M059J (cell line): ENCODE results near the gene B2M. TPM values are rescaled to one million over a fixed set of nuclear protein-coding genes. Genes with fewer than 3 reads are reported as not detected.
"Not testable (repeated sequence)": the region's sequence is repeated elsewhere in the genome, so short reads cannot be mapped to it uniquely, and the experiment has no call there.

Experiments used
- DNase-seq: peaks from one replicate; pipeline ENCODE4 v3.0.0-alpha.2; 2012; ENCODE audit warnings: low read depth
- total RNA-seq: library from RNA; depleted of rRNA; stranded (reverse); fragments of >200 nt; shearing (Covaris generic); gene quantifications from 2 replicates; pipeline ENCODE4 v1.2.3, GENCODE V29; 2014

Gene B2M
- total RNA-seq, 1 experiment from 2014 or later: 13,654 TPM

DNA sequence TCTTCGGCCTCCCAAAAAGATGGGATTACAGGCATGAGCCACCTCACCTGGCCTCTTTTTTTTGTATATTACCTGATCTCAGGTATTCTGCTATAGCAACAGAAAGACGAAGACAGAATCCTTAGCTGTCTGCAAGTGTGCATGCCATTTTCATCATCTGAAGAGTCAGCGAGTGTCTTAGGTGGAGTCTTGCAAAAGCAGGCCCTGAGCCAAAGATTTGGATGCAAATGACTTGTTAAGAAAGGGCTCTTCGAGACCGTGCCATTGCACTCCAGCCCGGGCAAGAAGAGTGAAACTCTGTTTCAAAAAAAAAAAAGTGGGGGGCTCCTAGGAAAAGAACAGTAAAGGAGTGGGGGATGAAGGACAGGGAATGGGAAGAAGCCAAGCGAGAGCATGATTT lies 14.8 kb downstream of the B2M start:
- no peak for DNase-seq

- peak; percentile 96 for DNase-seq
Observed at GRCh38 chr15:44726568-44727484, 15.5 kb downstream of the B2M start.

DNA sequence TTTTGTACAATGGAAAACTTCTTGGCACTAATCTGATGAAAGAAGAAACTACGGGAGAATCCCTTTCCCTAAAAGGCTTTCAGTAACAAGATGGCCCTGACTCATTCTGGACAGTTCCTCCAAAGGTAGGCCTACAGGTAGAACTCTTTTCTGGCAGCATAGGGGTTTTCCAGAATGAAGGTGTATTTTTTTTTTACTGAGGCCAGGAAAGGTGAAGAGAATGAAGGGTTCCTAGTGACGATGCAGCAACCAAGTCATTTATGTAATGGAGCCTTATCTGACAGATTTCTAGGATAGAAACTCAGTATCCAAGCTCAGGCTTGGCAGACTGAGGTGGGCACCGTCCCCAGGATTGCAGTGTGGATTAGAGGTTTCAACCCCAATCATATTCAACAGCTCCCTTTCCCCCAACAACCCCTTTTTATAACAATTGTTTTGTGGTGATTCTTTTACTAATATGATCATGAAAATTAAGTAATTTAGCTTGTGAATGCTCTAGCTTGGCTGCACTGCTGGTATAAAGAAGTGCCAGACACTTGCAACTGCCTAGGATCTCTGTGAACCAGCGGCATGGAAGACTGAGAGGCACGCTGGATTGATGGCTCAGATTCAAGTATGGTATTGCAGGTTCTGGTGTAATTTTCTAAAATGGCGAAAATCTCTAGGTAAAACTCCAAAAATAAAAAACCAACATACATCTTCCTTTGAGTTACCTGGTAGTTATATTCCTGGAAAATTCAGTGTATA lies 16.3 kb downstream of the B2M start:
- no peak for DNase-seq

DNA sequence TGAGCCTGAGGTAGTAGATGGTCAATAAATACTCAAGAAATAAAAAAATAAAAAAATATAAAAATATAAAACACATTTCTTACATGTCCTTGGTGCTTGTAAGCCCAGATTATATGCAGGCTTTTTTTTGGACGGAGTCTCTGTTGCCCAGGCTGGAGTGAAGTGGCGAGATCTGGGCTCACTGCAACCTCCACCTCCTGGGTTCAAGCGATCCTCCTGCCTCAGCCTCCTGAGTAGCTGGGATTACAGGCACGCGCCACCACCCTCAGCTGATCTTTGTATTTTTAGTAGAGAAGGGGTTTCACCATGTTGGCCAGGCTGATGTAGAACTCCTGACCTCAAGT lies 16.9 kb downstream of the B2M start:
- not testable (repeated sequence) for DNase-seq

DNA sequence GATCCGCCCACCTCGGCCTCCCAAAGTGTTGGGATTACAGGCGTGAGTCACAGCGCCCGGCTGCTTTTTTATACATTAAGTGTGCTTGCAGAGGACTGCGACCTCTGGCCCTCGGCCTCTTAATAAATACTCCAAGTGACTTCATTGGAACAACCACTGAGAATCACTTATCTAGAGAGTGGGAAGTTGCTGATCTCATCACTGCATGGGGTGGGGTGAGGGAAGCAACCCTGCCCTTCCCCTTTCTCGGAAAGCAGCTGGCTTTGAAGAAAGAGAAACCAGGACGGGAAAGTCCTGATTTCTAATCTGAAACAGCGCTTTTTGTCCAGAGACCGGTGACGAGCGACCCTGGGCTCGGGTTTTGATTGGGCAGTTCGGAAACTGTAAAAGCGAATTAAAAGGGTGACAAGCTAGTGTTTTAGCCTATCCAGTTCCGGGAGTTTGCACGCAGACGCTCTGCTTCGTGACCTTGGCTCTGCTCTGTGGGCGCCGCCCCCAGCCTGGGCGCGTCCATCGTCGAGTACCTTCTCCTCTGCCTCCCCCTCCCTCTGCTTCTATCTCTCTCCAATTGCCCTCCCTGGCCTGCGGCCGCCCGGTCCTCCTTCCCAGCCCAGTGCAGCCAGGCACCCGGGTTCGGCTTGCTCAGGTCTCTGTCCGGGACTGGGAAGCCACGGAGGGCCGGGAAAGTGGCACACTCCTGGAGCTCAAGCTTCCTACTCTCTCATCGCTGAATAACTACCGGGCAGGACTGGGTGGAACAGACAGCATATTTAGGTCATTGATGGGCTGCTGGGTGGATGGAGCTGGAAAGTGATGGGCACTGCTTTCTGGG lies 17.5 kb downstream of the B2M start:
- peak; percentile 99 for DNase-seq

- peak; percentile 39 for DNase-seq
Observed at GRCh38 chr15:44729408-44730127, 18.3 kb downstream of the B2M start.

- DNase-seq: no peak
Observed at GRCh38 chr15:44734839-44735481, 23.6 kb downstream of the B2M start.

- no peak for DNase-seq
Observed at GRCh38 chr15:44735482-44736180, 24.3 kb downstream of the B2M start.

- no peak for DNase-seq
Observed at GRCh38 chr15:44736181-44736765, 25.0 kb downstream of the B2M start, which contains the start of gene TRIM69. TSS of gene TRIM69 (plus strand) at chr15:44736528. CDS start at chr15:44736705, 177 bp downstream.

DNA sequence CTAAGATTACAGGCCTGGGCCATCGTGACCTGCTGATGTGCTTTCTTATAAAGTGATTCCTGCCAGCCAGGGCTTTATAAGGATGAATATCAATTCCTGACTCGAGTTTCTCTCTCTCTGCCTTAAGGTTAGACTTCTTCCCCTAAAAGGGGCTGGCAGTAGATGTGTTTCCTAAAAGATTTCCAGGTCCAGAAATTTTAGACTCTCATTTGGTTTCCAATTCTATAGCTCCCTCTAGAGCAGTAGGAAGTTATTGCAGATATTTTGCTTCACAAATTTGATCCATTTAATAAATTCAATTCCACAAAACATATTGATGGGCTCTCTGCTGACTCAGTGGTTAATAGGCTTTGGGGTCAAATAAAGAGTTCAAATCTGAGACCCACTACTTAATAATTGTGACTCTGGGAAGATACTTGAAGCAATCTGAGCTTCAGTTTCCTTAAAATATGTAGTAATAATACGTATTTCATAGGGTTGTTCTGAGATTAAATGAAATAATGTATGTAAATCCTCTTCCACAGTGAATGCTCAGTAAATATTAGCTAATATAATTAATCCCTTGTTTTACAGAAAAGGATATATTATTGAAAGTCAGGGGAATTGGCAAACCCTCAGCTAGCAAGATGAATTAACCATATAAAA lies 27.1 kb downstream of the B2M start:
- peak; percentile 58 for DNase-seq

DNA sequence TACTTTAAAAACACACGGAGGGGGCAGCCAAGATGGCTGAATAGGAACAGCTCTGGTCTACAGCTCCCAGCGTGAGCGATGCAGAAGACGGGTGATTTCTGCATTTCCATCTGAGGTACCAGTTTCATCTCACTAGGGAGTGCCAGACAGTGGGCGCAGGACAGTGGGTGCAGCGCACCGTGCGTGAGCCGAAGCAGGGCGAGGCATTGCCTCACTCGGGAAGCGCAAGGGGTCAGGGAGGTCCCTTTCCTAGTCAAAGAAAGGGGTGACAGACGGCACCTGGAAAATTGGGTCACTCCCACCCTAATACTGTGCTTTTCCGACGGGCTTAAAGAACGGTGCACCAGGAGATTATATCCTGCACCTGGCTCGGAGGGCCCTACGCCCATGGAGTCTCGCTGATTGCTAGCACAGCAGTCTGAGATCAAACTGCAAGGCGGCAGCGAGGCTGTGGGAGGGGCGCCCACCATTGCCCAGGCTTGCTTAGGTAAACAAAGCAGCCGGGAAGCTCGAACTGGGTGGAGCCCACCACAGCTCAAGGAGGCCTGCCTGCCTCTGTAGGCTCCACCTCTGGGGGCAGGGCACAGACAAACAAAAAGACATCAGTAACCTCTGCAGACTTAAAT lies 28.0 kb downstream of the B2M start:
- not testable (repeated sequence) for DNase-seq

- not testable (repeated sequence) for DNase-seq
Observed at GRCh38 chr15:44743454-44743853, 32.1 kb downstream of the B2M start.

- DNase-seq: no peak
Observed at GRCh38 chr15:44753345-44753744, 42.0 kb downstream of the B2M start.

GRCh38 chr15:44763187-44763586 lies 51.9 kb downstream of the B2M start:
- DNase-seq: no peak

- DNase-seq: no peak
Observed at GRCh38 chr15:44763848-44764247, 52.5 kb downstream of the B2M start.

- no peak for DNase-seq
Observed at GRCh38 chr15:44765036-44765435, 53.7 kb downstream of the B2M start.
